SK-N-DZ (cell line): Measurements from ENCODE around the gene GARNL3.

Source experiments
- DNase-seq: peaks from one replicate; pipeline ENCODE4 v3.0.0-alpha.2; 2015; ENCODE audit warnings: low spot score

Gene GARNL3

DNA sequence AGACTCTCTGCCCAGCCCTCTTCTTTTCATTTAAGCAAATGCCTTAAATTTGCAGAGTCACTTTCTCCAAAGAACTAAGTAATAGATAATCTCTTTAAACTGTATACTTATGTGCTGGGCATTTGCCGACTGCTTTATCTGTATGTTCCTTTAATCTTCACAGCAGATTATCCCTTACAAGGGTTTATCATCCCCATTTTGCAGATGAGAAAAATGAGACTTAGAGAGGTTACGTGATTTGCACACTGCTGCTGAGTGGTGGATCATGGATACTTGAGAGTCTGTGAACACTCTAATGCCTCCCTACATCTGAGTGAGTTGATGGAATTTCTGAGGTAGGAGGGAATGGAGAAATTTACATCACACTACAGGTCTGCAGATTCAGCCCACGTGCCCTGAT, 163.8 kb downstream of the GARNL3 start:
- no peak for DNase-seq

DNA sequence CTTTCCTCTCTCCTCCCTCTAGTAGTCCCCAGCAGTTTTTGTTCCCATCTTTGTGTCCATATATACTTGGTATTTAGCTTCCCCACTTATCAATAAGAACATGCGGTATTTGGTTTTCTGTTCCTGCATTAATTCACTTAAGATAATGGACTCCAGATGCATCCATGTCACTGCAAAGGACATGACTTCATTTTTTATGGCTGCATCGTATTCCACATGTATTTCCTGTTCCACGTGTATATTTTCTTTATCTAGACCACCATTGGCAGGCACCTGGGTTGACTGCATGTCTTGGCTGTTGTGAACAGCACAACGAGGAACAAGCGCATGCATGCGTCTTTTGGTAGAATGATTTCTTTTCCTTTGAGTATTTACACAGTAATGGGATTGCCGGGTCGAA, 165.8 kb downstream of the GARNL3 start:
- DNase-seq = no peak

DNA sequence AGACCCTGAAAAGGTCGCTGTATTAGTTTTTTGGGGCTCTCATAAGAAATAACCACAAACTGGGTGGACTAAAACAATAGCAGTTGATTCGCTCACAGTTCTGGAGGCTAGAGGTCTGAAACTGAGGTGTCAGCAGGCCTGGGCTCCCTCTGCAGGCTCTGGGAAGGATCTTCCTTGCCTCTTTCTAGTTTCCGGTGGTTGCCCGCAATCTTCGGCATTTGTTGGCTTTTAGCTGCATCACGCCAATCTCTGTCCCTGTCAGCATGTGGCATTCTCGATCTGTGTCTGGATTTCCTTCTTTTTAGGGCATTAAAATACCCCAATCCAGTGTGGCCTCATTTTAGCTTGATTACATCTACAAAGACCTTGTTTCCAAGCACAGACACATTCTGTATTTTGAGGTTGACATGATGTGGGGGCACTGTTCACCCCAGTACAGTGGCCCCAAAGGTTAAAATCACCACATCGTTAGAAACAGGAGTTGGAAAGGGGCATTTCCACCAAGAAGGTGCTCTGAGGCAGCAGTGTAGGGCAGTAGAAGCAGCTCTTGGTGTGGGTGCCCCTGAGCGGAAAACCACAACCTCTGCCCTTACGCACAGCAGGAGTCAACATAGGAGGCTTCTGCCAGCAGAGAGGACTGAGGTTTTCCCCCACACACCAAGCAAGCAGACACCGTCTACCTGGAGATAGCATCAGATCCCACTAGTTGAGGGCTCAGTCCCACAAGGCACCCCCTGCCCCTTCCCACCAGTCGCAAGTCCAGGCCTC, 173.1 kb downstream of the GARNL3 start:
- no peak for DNase-seq

DNA sequence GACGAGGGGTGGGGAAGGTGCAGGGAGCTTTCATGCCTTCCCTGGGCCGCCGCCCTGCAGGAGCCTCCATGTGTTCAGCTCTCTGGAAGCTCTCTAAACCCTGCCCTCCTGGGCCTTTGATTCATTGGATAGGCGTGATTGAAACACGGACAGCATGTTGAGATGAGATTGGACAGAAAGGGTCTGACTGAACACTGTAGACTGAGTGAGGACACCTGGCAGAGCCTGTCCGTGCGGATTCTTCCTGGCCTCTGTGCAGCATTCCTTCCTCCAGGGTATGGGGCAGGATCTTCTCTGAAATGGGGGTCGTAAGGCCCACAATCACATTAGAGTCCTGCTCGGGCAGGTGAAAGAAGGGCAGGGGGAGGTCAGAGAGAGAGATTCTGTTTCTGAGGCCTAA, 173.8 kb downstream of the GARNL3 start:
- DNase-seq = no peak
